CD4-positive, alpha-beta memory T cell (primary cell): Measurements from ENCODE around the gene MTA2. TPM values are rescaled to one million over a fixed set of nuclear protein-coding genes. Genes with fewer than 3 reads are reported as not detected.
"Not testable (repeated sequence)": the region's sequence is repeated elsewhere in the genome, so short reads cannot be mapped to it uniquely, and the experiment has no call there.

Experiments
- CTCF ChIA-PET: fragments of 350-600 bp; sonication (Branson Sonifier 250); formaldehyde crosslinking; loops from one replicate; lab custom pipeline; 2021; ENCODE audit warnings: inconsistent platforms; ENCODE audit not compliant: partially characterized antibody; lab: Charles Lee
- POLR2A ChIA-PET: fragments of 350-600 bp; sonication (Branson Sonifier 250); formaldehyde crosslinking; loops from one replicate; lab custom pipeline; 2021; ENCODE audit not compliant: partially characterized antibody; lab: Charles Lee
- DNase-seq, 5 donors: peaks; one replicate each; pipeline versions ENCODE4 v3.0.0 to v3.0.0-alpha.2; 2020 to 2022; ENCODE audit warnings: mixed read lengths in 1 of 5
- H3K27ac ChIP-seq: one replicate; pipeline ENCODE4 v1.7.0; 2013; ENCODE audit warnings: low read depth, low read length
- H3K27me3 ChIP-seq: 2 replicates; pipeline ENCODE4 v1.7.0; 2013; ENCODE audit warnings: mild to moderate bottlenecking, low read length, moderate library complexity; ENCODE audit not compliant: insufficient read depth
- H3K36me3 ChIP-seq: 2 replicates; pipeline ENCODE4 v1.7.0; 2013; ENCODE audit warnings: mild to moderate bottlenecking, low read length, moderate library complexity; ENCODE audit not compliant: insufficient read depth
- H3K4me1 ChIP-seq: 2 replicates; pipeline ENCODE4 v1.7.0; 2013; ENCODE audit warnings: mild to moderate bottlenecking, low read length, moderate library complexity; ENCODE audit not compliant: insufficient read depth
- H3K4me3 ChIP-seq, 2 donors: one replicate each; pipeline ENCODE4 v1.7.0; 2013; ENCODE audit warnings: low read length in 2 of 2, mild to moderate bottlenecking in 1 of 2
- H3K9me3 ChIP-seq, 2 donors: one replicate each; pipeline ENCODE4 v1.7.0; 2013; ENCODE audit warnings: low read length in 2 of 2, control low read depth in 1 of 2; ENCODE audit not compliant: control insufficient read depth in 1 of 2
- H3K27ac Mint-ChIP-seq, 7 donors: one replicate each; pipeline ENCODE4 v1.8.0; 2020 to 2021; ENCODE audit warnings: mixed read lengths in 7 of 7, mild to moderate bottlenecking in 6 of 7, inconsistent platforms in 3 of 7, moderate library complexity in 3 of 7
- H3K27me3 Mint-ChIP-seq, 2 donors: one replicate each; pipeline ENCODE4 v1.8.0; 2020 to 2021; ENCODE audit warnings: mixed read lengths in 2 of 2
- H3K36me3 Mint-ChIP-seq, 2 donors: one replicate each; pipeline ENCODE4 v1.8.0; 2020 to 2021; ENCODE audit warnings: mixed read lengths in 2 of 2, inconsistent platforms in 1 of 2, mild to moderate bottlenecking in 1 of 2
- H3K4me1 Mint-ChIP-seq, 4 donors: one replicate each; pipeline ENCODE4 v1.8.0; 2020 to 2021; ENCODE audit warnings: mixed read lengths in 4 of 4, mild to moderate bottlenecking in 1 of 4
- H3K4me3 Mint-ChIP-seq, 8 donors: one replicate each; pipeline ENCODE4 v1.8.0; 2020 to 2021; ENCODE audit warnings: mixed read lengths in 8 of 8, mild to moderate bottlenecking in 7 of 8, moderate library complexity in 6 of 8, inconsistent platforms in 3 of 8
- H3K9me3 Mint-ChIP-seq, 8 donors: one replicate each; pipeline ENCODE4 v1.8.0; 2020 to 2021; ENCODE audit warnings: mixed read lengths in 8 of 8, mild to moderate bottlenecking in 5 of 8, inconsistent platforms in 3 of 8, moderate library complexity in 1 of 8
- intact Hi-C: fragments of 100-400 bp; cut with micrococcal nuclease; formaldehyde crosslinking; loops from one replicate; pipeline ENCODE4 v1.15.1; 2023
- polyA plus RNA-seq, 2 donors: library from polyadenylated mRNA; unstranded; fragments of 300-500 nt; fragmentation: Illumina TruSeq; gene quantifications; one replicate each; pipeline ENCODE4 v1.2.3, GENCODE V29; 2021
- total RNA-seq, 2 experiments: library from RNA; stranded (reverse); gene quantifications; one replicate each; pipeline ENCODE4 v1.2.3, GENCODE V29; 2021

Gene MTA2
- total and polyA plus RNA-seq, 4 experiments from 2014 or later = 16.6 to 210 (median 122) TPM

DNA sequence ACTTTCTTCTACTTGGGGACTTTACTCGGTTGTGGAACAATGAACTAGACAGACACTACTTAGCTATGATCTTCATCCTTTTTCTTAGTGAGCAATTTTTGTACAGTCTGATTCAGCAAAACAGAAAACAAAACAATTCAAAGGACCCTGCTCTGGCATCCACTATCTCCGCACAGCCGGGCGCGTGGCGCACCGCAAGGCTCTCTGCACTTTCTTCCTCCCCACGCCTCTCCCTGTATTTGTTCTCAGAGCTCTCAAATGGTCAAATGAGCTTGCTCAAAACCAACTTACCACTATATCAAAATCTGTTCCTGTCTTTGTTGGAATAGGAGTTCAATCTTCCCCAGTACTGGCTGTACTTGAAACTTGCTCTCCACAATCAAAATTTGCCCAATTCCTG lies 35.4 kb downstream of the MTA2 start:
- intact Hi-C loops = no loop called here
- CTCF ChIA-PET = interaction anchor here (1.0 to 14.9 kb wide), 6 partner anchors 9 to 173 kb away, joined by 3 to 405 read pairs (median 10); partner anchors contain the start of gene SCGB1A1
- peaks cover 45 to 70% of the 10 kb centered on the region in 2 donors for H3K36me3 Mint-ChIP-seq
- Histone ChIP-seq H3K36me3 (peaks cover 45% of the 10 kb centered on the region), H3K27ac (no peak overlapping the region), H3K4me1 (peaks cover 29% of the 10 kb centered on the region), H3K9me3 (no peaks in the 10 kb centered on the region), H3K4me3 (no peak overlapping the region), H3K27me3 (no peaks in the 10 kb centered on the region)
- H3K4me3 Mint-ChIP-seq = peak overlapping the region in 1 of 8 donors; percentile 31
- POLR2A ChIA-PET = no interaction called here
- H3K9me3 Mint-ChIP-seq = no peaks in the 10 kb centered on the region
- DNase-seq = no peak
- H3K27ac Mint-ChIP-seq = peak overlapping the region in 5 of 7 donors; percentile 38 to 84 (median 49)
- no peaks in the 10 kb centered on the region for H3K27me3 Mint-ChIP-seq
- peaks cover 25 to 49% (median 33%) of the 10 kb centered on the region in 4 donors for H3K4me1 Mint-ChIP-seq

DNA sequence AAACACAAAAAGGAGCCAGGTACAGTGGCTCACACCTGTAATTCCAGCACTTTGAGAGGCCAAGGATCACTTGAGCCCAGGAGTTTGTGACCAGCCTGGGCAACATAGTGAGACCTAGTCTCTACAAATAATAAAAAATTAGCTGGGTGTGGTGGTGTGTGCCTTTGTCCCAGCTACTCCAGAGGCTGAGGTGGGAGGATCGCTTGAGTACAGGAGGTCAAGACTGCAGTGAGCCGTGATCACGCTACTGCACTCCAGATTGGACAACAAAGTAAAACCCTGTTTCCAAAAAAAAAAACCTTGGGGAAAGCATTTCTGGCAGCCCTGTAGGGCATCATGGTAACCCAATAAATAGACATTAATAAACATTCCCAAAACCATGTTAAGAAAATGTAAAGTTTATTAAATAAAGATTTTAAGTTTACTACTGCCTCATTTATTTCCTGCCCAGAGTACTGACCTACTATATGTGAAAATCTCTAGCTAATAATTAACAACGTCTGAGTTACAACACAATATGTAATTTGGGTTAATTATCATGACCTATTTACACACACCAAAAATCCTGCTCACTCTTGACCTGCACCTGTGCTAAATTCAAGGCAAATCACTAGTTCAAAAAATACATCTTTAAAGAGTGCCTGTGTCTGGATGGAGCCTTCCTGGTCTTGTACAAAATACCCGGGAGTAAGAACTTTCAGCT lies 36.4 kb downstream of the MTA2 start:
- no peak overlapping the region for H3K4me3 Mint-ChIP-seq
- peaks cover 44 to 71% of the 10 kb centered on the region in 2 donors for H3K36me3 Mint-ChIP-seq
- no peak for DNase-seq
- intact Hi-C loops = no loop called here
- H3K9me3 Mint-ChIP-seq = no peaks in the 10 kb centered on the region
- H3K4me3 ChIP-seq = no peak overlapping the region
- no peaks in the 10 kb centered on the region for H3K9me3 ChIP-seq
- H3K27me3 ChIP-seq = no peaks in the 10 kb centered on the region
- H3K4me1 Mint-ChIP-seq = peaks cover 22 to 48% (median 32%) of the 10 kb centered on the region in 4 donors
- no peak overlapping the region for H3K27ac ChIP-seq
- peaks cover 30% of the 10 kb centered on the region for H3K4me1 ChIP-seq
- CTCF ChIA-PET = interaction anchor here (0.6 to 14.9 kb wide), 8 partner anchors 8 to 1686 kb away, joined by 3 to 405 read pairs (median 6); partner anchors contain the start of gene SCGB1A1
- H3K27ac Mint-ChIP-seq = peak overlapping the region in 5 of 7 donors; percentile 30 to 84 (median 70)
- POLR2A ChIA-PET = interaction anchor here (0.8 to 0.9 kb wide), 2 partner anchors 25 to 100 kb away, joined by 3 to 6 read pairs; partner anchors contain the start of genes C11orf98 and CSKMT
- peaks cover 36% of the 10 kb centered on the region for H3K36me3 ChIP-seq
- H3K27me3 Mint-ChIP-seq = no peaks in the 10 kb centered on the region

DNA sequence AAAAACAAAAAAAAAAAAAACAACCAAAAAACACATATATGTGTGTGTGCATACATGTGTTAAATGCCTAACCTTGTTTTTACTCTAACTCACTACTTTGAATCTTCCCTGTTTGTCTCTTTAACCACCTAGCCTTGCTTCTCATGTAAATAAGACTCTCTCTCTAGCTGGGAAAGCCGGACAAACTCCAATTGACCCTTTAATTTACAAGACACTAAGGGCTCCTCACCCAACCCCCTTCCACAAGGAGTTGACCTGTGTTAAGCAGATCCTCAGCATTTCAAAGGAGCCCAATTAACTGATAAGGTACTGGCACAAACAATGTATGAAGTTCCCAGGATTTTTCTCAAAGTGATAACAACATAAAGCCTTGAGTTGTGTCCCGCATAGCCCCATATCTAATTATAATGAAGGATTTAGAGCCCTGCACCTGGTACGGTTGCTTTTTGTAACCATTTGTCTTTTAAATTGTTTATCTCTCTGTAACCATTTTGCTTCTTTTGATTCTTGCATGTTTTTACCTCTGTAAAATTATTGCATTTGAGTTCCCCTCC lies 39.9 kb downstream of the MTA2 start:
- ChIA-PET POLR2A (interaction anchor here (1.0 to 12.5 kb wide), 5 partner anchors 9 to 135 kb away, joined by 3 to 751 read pairs (median 25); partner anchors contain the start of gene AHNAK), CTCF (interaction anchor here (0.7 to 14.9 kb wide), 15 partner anchors 11 to 791 kb away, joined by 3 to 450 read pairs (median 7); partner anchors contain the start of genes EEF1G, SCGB1A1 and TUT1)
- H3K27me3 Mint-ChIP-seq, H3K9me3 Mint-ChIP-seq, intact Hi-C loops, H3K4me3 ChIP-seq, H3K9me3 ChIP-seq, H3K4me3 Mint-ChIP-seq, H3K27me3 ChIP-seq, H3K27ac ChIP-seq, DNase-seq: not testable (repeated sequence)
- Histone ChIP-seq H3K4me1 (peaks cover 53% of the 10 kb centered on the region), H3K36me3 (peaks cover 26% of the 10 kb centered on the region)
- H3K27ac Mint-ChIP-seq = peak overlapping the region in 6 of 7 donors; percentile 69 to 99 (median 80)
- peaks cover 39 to 63% of the 10 kb centered on the region in 2 donors for H3K36me3 Mint-ChIP-seq
- H3K4me1 Mint-ChIP-seq = peaks cover 34 to 63% (median 45%) of the 10 kb centered on the region in 4 donors

GRCh38 chr11:62560566-62561103 lies 41.0 kb downstream of the MTA2 start:
- intact Hi-C loops = loop anchor here (1.0 kb wide), 3 partner anchors 63 to 166 kb away; no protein-coding TSS in a partner anchor
- no peaks in the 10 kb centered on the region for H3K27me3 Mint-ChIP-seq
- peak; percentile 75 to 89 (median 80) for DNase-seq
- peak overlapping the region in 3 of 8 donors; percentile 22 to 57 (median 37) for H3K4me3 Mint-ChIP-seq
- peaks cover 29 to 51% of the 10 kb centered on the region in 2 donors for H3K36me3 Mint-ChIP-seq
- H3K4me1 Mint-ChIP-seq = peaks cover 41 to 64% (median 51%) of the 10 kb centered on the region in 4 donors
- Histone ChIP-seq H3K27me3 (no peaks in the 10 kb centered on the region), H3K9me3 (no peaks in the 10 kb centered on the region), H3K4me3 (no peak overlapping the region), H3K4me1 (peaks cover 55% of the 10 kb centered on the region), H3K36me3 (peaks cover 15% of the 10 kb centered on the region), H3K27ac (peak overlapping the region; percentile 8)
- no peaks in the 10 kb centered on the region for H3K9me3 Mint-ChIP-seq
- ChIA-PET CTCF (interaction anchor here (0.5 to 14.9 kb wide), 36 partner anchors 9 to 313 kb away, joined by 3 to 450 read pairs (median 5); partner anchors contain the start of genes AHNAK, B3GAT3, EEF1G and SCGB1A1), POLR2A (interaction anchor here (0.7 to 12.5 kb wide), 15 partner anchors 10 to 226 kb away, joined by 3 to 751 read pairs (median 6); partner anchors contain the start of genes AHNAK, C11orf98, CSKMT and EEF1G)
- peak overlapping the region; percentile 43 to 100 (median 94) for H3K27ac Mint-ChIP-seq

DNA sequence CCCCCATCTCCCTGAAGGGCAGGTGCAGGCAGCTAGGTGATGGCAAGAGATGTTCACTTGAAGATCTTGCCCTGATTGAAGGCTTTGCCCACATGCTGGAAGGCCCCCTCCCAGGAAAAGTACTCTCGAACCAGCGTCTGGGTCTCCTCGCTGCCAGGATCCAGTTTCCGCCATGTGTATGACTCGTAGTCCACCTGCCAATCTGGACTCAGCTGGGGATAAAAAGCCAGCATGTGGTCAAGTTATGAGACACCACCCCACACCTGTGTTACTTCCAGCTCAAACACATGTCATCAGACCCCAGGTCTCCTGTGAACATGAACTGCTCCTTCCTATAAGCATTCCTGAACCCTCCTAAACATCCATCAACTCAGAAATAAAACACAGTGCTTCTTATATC lies 42.0 kb downstream of the MTA2 start:
- H3K27me3 Mint-ChIP-seq, H3K9me3 Mint-ChIP-seq, H3K4me3 ChIP-seq, H3K27me3 ChIP-seq, H3K9me3 ChIP-seq, DNase-seq, H3K36me3 ChIP-seq: not testable (repeated sequence)
- Histone ChIP-seq H3K27ac (peak overlapping the region; percentile 95), H3K4me1 (peaks cover 65% of the 10 kb centered on the region)
- Mint-ChIP-seq H3K4me1 (peaks cover 46 to 70% (median 59%) of the 10 kb centered on the region in 4 donors), H3K4me3 (peak overlapping the region in 6 of 8 donors; percentile 28 to 77 (median 54)), H3K27ac (peak overlapping the region; percentile 94 to 100 (median 98)), H3K36me3 (peaks cover 25 to 43% of the 10 kb centered on the region in 2 donors)
- intact Hi-C loops = loop anchor here (1.0 to 10.0 kb wide), 4 partner anchors 62 to 295 kb away; no protein-coding TSS in a partner anchor
- POLR2A ChIA-PET = interaction anchor here (0.6 to 12.5 kb wide), 12 partner anchors 9 to 1160 kb away, joined by 3 to 751 read pairs (median 6); partner anchors contain the start of genes AHNAK, C11orf98, CSKMT and EEF1G
- CTCF ChIA-PET = interaction anchor here (0.8 to 14.9 kb wide), 24 partner anchors 9 to 177 kb away, joined by 3 to 450 read pairs (median 6); partner anchors contain the start of genes AHNAK, B3GAT3, EEF1G and SCGB1A1

- Histone ChIP-seq H3K4me3 (no peak overlapping the region), H3K36me3 (peaks cover 7% of the 10 kb centered on the region), H3K9me3 (no peaks in the 10 kb centered on the region), H3K27me3 (no peaks in the 10 kb centered on the region), H3K4me1 (peaks cover 69% of the 10 kb centered on the region), H3K27ac (peak overlapping the region; percentile 95)
- peak overlapping the region in 7 of 8 donors; percentile 40 to 77 (median 71) for H3K4me3 Mint-ChIP-seq
- no peaks in the 10 kb centered on the region for H3K27me3 Mint-ChIP-seq
- peaks cover 25 to 42% of the 10 kb centered on the region in 2 donors for H3K36me3 Mint-ChIP-seq
- peaks cover 50 to 75% (median 63%) of the 10 kb centered on the region in 4 donors for H3K4me1 Mint-ChIP-seq
- CTCF ChIA-PET = interaction anchor here (1.1 to 14.9 kb wide), 17 partner anchors 8 to 166 kb away, joined by 3 to 450 read pairs (median 7); partner anchors contain the start of genes AHNAK, B3GAT3, EEF1G and SCGB1A1
- no peaks in the 10 kb centered on the region for H3K9me3 Mint-ChIP-seq
- POLR2A ChIA-PET = interaction anchor here (0.6 to 12.5 kb wide), 11 partner anchors 8 to 1160 kb away, joined by 3 to 751 read pairs (median 7); partner anchors contain the start of genes AHNAK, C11orf98, CSKMT and TUT1
- intact Hi-C loops = loop anchor here (10.0 kb wide), 1 partner anchor 296 kb away; no protein-coding TSS in a partner anchor
- DNase-seq = no peak
- H3K27ac Mint-ChIP-seq = peak overlapping the region; percentile 94 to 100 (median 98)
Measured at GRCh38 chr11:62559204-62559603, 42.5 kb downstream of the MTA2 start.
